ELF-1 (cell line): ENCODE measurements around the gene ADAD2.
"Not testable (repeated sequence)": the region's sequence is repeated elsewhere in the genome, so short reads cannot be mapped to it uniquely, and the experiment has no call there.

Source experiments
- DNase-seq: peaks from one replicate; pipeline ENCODE4 v3.0.0-alpha.2; 2016; ENCODE audit warnings: low read depth, low spot score

Gene ADAD2

DNA sequence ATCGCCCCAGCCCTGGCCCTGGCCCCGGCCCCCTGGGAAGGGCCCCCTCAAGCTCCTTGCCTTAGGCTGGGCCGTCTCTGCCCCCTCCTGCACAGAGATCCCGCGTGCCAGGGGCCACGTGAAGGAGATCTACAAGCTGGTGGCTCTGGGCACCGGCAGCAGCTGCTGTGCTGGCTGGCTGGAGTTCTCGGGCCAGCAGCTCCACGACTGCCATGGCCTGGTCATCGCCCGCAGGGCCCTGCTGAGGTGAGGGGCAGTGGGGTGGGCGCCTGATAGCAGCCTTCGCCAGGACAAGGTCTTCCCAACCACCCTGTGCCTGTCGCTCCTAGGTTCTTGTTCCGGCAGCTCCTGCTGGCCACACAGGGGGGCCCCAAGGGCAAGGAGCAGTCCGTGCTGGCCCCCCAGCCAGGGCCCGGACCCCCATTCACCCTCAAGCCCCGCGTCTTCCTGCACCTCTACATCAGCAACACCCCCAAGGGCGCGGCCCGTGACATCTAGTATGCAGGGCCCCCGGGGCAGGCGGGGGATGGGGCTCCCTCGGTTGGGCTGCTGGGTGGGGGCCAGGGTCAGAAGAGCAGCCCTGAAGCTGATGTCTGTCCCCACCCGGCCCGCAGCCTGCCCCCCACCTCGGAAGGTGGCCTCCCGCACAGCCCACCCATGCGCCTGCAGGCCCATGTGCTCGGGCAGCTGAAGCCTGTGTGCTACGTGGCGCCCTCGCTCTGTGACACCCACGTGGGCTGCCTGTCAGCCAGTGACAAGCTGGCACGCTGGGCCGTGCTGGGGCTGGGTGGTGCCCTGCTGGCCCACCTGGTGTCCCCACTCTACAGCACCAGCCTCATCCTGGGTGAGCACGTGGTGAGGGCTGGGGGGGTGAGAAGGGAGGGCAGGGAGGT is 4.5 kb downstream of the ADAD2 start:
- DNase-seq = no peak

DNA sequence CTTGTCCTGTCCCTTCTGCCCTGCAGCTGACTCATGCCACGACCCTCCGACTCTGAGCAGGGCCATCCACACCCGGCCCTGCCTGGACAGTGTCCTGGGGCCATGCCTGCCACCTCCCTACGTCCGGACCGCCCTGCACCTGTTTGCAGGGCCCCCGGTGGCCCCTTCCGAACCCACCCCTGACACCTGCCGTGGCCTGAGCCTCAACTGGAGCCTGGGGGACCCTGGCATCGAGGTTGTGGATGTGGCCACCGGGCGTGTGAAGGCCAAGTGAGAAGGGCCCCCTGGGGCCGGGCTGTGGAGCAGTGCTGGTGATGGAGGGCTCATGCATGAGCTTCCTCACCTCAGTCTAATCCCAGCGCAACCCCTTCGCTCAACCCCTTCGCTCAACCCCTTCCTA is 5.1 kb downstream of the ADAD2 start:
- no peak for DNase-seq

DNA sequence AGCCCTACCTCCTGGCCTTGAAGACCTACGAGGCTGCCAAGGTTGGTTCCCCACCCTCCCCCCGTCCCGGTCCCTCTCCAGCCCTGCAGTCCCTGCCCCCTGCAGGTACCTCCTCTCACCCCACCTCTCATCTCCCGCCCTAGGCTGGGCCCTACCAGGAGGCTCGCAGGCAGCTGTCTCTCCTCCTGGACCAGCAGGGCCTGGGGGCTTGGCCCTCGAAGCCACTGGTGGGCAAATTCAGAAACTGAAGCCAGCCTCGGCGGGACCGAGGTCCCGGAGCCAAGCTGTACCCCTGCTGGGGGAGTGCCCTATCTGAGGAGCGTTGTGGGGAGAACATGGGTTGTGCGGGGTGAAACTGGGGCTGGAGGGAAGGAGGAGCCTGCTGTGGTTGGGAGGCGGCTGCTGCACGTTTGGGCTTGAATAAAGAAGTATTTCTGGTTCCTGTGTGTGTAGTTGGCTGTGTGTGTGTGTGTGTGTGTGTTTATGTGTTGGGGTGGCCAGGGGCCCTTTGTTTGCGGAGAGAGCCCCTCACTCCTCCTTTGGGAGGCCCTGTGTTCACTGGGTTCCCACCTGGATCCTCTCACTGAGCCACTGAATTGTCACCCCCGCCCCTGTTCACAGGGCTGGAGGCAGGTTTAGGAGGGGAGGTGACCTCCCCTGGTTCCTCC is 5.9 kb downstream of the ADAD2 start:
- DNase-seq = no peak

DNA sequence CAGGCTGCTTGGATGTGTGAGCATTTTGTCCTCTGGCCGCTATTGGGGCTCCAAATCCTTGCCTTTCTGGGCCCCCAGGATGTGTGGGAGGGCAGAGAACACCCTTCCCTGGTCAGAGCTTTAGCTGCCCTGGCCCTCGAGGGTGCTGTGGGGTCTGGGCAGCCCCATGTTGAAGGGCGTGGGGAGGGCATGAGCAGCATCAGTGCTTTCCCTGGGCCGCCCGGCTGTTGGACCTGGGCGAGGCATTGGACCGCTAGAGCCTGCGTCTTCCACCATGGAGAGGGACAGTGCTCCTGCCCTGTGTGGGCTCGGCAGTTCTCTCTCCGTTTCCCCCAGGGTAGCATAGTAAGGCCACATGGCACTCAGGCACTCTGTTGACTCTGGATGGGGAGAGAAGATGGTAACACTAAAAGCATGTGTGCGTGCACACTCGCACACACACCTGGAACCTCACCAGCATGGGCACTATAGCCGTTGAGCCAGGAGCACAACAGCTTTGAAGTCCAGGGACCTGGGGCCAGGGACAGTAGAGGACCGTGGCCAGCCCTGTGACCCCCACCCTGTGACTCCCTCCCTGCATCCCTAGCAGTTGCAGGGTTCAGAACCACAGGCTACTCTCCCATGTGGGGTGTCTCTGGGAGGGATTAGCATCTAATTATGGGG is 6.6 kb downstream of the ADAD2 start:
- DNase-seq = no peak

DNA sequence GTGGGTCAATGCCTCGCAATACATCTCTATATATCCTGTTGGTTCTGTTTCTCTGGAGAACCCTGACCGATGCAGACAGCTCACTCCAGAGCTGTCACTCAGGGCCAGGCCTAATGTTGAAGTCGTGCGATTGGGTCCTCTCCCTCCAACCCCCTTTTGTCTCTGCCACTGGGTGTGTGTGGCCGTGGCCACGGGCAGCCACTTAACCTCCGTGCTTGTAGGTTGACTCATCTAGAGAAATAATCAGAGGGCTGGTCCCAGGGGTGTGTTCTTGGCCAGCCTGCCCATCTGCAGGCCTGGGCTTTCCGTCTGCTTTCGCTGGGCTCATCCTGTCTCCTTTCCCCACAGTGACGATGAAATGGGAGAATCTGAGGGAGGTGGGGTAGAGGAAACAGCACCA is 7.4 kb downstream of the ADAD2 start:
- DNase-seq = no peak

DNA sequence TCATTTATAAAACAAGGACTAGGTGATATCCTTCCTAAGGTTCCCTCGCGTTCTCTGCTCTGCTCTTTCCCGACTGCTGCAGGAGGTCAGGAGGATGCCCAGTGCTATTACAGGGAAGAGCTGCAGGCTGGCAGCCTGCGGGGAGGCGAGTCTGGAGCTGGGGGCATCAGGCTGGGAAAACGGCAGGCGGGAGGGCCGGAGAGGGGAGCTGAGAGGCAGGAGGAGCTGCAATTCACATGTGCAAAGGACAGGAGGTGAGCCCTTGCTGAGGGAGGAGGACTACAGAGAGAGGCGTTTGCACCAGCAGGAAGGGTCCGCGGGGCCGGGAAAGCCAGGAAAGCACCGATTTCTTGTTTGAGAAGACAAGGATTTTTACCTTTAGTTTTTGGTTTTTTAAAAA is 8.1 kb downstream of the ADAD2 start:
- no peak for DNase-seq

DNA sequence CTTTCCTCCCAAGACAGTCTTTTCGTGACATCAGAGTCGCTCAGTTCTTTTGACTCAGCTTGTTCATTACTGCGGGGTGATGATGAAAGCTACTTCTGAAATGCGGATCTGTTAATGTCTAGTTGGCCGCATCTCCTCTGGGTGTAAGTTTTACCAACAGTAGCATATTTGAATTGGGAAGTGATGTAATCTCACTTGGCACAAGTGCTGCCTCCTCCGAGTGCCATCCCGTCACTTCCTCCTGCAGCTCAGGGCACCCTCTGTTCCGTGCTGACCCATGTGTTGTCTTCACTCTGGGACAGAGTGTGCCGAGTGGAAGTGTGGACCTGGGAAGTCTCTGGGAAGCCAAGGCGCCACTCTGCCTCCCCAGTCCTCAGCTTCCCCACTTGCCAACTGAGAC is 8.9 kb downstream of the ADAD2 start:
- DNase-seq = no peak

DNA sequence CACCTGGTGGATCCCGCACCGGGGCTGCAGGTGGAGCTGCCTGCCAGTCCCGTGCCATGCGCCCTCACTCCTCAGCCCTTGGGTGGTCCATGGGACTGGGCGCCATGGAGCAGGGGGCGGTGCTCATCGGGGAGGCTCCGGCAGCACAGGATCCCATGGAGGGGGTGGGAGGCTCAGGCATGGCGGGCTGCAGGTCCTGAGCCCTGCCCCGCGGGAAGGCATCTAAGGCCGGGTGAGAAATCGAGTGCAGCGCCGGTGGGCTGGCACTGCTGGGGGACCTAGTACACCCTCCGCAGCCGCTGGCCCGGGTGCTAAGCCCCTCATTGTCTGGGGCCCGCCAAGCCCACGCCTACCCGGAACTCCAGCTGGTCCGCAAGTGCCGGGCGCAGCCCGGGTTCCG is 13.6 kb downstream of the ADAD2 start:
- DNase-seq = not testable (repeated sequence)

DNA sequence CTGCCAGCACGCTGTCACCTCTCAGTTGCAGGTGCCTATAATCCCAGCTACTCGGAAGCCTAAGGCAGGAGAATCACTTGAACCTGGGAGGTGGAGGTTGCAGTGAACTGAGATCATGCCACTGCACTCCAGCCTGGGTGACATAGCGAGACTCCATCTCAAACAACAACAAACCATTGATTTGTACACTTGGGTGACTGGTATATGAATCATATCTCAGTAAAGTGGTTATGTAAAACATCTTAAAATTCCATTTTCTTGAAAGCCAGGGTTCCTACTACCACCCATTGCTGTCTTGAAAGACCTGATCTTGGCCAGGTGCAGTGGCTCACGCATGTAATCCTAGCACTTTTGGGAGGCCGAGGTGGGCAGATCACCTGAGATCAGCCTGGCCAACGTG is 14.2 kb downstream of the ADAD2 start:
- DNase-seq = not testable (repeated sequence)

DNA sequence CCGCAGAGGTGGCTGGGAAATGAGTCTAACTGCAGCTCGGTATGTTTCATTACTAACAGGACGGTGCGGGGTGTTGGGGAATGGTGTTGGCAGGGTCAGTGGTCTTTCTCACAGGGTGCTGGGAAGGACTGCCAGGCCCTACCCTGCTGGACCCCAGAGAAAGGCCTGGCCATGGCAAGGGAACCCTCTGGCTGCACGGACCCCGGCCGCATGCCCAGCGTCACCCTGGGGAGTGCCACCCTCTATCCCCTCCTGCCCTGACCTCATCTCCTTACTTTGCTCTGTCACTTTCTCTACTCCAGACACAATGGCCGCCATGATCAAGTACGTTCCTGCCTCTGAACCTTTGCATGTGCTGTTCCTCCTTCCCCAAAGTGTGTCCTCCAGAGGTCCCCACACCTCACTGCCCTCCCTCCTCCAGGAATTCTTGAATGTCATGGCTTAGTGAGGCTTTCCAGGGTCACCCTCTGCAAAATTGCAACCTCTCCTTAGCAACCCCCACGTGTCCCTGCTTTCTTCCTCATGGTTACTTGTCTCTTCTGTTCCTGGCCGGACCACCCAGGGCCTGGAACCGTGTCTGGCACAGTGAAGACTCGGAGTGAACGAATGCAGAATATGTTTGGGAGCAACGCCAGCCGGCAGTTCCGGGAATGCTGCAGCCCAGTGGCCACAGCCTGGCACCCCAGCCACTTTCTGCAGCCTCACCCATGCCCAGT is 15.2 kb downstream of the ADAD2 start:
- no peak for DNase-seq

DNA sequence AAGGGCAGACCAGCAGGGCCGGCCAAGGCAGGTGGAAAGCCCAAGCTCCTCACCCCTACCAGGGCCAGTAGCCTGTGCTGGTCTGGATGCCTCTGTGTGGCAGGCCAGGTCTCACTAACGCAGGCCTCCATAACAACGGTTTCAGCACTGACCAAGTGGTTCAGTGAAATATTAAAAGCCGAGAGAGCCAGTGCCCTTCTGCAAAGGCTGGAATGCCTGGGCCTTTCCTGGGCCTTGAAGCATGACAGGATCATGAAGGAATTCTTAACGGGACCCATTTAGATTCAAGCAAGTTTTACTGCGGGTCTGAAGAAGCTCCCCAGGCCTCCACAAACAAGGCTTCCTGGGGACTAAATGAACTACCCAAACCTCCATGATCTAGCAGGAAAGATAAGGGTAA is 16.3 kb downstream of the ADAD2 start:
- no peak for DNase-seq

DNA sequence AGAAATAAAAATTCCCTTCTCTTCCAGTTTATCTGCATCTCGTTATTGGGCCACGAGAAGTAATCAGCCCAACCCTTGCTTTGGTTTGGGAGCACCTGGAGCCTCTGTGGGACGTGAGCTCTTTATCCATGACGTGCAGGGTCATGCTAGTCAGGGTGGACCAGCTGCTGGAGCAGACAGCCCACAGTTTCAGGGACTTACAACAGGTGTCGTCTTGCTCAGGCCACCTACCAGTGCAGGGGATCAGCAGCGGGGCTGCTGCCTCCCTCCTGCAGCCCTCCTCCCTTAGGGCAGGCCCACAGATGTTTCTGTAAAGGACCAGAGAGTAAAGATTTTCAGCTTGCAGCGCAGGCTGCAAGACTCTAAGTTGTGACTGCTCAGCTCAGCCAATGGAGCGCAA is 16.9 kb downstream of the ADAD2 start:
- DNase-seq = no peak

DNA sequence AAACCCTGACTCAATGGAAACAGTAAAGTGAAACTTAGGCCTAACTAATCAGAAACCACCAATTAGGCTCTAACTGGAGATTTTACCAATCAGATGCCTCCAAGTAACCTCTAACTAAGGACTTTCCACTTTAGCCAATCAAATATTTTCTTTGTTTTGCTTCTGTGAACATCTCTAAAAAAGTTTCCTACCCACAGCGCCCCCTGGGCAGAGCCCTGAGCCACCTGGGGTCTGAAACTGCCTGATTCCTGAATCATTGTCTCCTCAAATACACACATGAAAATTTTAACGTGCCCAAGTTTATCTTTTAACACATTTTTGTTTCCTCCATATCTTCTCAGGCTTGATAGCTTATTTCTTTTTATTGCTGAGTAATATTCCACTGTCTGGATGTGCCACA is 19.0 kb downstream of the ADAD2 start:
- no peak for DNase-seq

DNA sequence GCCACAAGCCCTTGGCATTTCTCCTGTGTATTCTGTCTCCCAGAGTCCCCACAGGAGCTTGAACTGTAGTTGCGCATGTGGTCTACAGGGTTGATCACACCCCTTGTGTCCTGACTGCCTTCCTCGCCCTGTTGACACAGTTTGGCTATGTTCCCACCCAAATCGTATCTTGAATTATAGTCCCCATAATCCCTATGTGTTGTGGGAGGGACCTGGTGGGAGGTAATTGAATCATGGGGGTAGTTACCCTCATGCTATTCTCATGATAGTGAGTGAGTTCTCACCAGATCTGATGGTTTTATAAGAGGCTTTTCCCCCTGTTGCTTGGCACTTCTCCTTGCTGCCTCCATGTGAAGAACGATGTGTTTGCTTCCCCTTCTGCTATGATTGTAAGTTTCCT is 21.2 kb downstream of the ADAD2 start:
- DNase-seq = no peak

DNA sequence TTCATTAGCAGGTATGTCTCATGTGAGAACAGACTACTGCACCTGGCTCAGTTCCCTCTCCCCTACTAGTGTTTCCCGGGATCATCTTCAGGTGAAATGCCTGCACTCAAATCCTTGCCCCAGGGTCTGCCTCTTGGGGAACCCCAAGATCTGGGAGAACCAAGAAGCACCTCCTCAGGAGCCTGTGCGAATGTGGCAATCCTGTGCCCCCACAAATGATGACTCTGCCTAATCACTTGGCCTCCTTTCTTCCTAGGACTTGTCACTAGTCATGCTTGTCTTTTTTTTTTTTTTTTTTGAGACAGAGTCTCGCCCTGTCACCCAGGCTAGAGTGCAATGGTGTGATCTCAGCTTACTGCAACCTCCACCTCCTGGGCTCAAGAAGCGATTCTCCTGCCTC is 21.7 kb downstream of the ADAD2 start:
- DNase-seq = no peak

DNA sequence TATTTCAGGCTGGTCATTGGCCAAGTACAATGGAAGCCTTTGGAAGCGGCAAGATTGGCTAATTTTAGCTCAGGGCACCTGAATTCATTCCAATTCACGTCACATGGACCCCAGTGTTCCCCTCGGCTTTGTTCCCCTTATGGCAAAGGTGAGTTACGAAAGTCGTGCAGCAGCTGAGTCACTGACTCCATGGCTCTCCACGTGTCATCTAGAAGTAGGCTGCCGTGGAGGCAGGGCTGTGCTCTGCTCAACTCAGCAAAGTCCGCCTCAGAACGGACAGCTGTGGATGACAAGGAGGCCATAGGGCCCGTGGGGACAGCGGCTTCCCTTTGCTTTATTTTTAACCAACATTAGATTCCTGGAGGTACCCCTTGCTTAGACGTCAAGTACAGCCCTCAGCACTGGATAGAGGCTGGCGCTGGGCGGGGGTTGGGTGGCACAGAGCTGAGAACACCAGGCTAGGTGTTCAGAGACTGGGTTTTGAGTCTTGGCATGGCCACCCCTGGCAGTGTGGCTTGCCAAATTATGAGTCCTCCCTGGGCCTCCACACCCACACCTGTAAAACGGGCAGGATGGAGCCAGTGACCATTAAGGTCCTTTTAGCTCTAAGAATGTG is 23.6 kb downstream of the ADAD2 start:
- DNase-seq = no peak

DNA sequence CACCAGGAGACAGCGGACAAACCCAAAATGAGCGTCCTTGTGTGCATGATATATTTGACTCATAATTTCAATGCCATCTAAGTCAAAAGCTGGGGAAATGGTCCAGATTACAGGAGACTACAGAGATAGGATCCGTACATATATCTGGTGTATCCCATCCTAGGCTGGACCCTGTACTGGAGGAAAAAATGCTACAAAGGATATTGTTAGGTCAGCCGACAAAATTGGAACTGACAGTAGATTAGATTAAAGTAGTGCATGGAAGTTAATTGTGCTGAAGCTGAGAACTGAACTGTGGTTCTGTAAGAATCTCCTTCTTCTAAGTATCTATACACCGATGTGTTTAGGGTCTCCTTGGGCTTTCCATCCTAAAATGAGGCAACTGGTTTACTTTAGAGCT is 24.6 kb downstream of the ADAD2 start:
- no peak for DNase-seq

DNA sequence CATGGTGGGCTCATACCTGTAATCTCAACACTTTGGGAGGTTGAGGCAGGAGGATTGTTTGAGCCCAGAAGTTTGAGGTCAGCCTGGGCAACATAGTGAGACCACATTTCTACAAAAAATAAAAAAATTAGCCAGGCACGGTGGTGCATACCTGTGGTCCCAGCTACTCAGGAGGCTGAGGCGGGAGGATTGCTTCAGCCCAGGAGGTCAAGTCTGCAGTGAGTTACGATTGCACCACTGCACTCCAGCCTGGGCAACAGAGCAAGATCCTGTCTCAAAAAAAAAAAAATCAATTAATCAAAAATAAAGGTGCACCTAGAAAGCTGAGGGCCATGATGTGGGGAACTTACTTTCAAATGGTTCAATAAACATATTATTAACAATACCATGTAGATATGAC is 25.2 kb downstream of the ADAD2 start:
- DNase-seq = not testable (repeated sequence)

DNA sequence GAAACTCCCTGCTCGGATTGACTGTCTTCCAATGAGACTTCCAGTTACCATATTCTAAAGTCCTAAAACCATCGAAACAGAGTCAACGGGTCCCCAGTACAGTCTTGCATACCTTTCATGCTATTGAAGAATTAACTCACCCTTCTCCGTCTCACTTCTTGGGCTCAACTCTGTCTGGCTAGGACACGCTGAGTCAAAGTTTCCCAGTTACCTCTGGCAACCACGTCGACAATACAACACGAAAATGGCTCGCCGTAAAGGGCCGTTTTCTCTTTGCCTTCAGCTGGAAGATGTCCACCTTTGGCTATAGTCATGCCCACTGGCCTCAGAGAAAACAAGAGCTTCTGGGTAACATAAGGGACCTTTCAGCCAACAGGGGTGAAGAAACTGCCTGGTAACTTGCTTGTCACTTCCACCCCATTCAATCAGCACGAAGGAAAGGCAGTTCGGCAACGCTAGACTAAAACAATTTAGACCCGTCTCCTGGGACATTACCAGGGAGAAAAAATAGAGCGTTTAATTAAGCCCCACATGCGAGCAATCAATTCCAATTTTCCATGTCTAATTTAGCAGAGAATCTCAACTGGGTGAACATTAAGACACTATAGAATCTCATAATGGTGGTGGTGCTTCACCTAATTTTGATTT is 27.3 kb downstream of the ADAD2 start:
- no peak for DNase-seq

DNA sequence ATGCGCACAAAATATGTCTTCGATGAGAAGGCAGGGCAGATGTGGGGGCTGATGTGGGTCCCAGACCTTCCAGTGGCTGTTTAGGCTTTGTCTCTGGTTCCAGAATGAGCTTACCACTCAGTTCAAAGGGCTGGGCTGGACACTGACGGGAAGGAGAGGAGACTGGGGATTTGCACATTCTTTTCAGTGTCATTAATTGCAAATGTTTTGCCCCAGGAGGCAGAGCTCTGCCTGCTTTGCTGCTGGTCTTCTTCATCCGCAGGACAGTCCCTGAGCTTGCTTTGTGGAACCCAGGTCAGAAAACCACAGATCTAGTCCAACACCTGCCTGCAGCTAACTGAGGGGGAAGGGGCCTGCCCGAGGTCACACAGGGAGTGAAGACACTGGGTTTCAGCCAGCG is 28.0 kb downstream of the ADAD2 start:
- peak; percentile 89 for DNase-seq

DNA sequence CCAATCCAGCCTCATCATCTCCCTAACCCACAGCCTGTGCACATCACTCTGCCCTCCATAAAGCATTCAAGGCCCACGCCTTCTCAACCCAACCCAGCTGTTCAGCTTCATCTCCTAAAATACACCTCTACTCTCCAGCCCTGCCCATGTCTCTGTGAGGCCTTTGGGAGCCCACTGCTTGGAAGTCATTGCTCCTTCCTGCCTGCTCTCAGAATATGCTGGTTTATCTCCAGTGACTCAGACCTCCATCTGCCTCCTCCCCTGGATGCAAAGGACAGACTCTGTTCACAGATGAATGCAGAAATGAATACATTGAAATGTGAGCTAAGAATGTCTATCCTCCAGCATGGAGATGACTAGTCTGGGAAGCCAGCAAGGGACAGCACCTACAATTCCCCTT is 29.9 kb downstream of the ADAD2 start:
- DNase-seq = no peak
